Astrocyte of the cerebellum (primary cell): ENCODE results near the gene SLC39A13.

Experiments used
- DNase-seq: peaks from one replicate; pipeline ENCODE4 v3.0.0-alpha.2; 2011; ENCODE audit warnings: low read depth
- H3K4me3 ChIP-seq: 2 replicates; pipeline ENCODE4 v1.5.1; 2011; ENCODE audit warnings: mild to moderate bottlenecking, low read depth, low read length, moderate library complexity
- CTCF ChIP-seq: IDR thresholded peaks from 2 replicates; pipeline ENCODE4 v1.5.1; 2012; ENCODE audit warnings: low read length, low read depth, moderate library complexity, mild to moderate bottlenecking; ENCODE audit errors: missing control alignments
- in situ Hi-C: cut with HindIII; loops from 2 replicates; pipeline ENCODE4 v1.10.0; 2017; ENCODE audit warnings: low sequenced_read_pairs

Gene SLC39A13

GRCh38 chr11:47460571-47461235, 52.3 kb downstream of the SLC39A13 start:
- in situ Hi-C loops: no loop called here
- TF ChIP-seq CTCF: no peak
- no peak for DNase-seq
- H3K4me3 ChIP-seq: no peak overlapping the region

DNA sequence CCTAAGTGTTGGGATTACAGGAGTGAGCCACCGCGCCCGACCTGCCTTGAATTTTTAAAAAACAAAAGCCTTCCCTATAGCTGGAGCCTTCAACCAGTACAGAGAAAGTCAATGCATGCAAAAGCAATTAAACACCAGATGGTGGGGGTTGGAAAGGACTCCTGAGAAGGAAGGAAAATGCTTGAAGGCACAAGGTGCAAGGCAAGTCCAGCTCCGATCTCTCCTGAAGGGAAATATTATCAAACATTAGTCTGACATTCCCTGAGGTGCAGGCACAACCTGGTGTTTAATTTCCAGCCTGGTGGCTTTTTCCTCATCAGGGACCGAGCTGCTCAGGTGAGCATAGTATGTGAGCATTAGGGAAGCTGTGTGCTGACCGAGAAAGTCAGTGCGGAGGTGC, 53.5 kb downstream of the SLC39A13 start:
- DNase-seq: no peak
- no peak overlapping the region for H3K4me3 ChIP-seq
- TF ChIP-seq CTCF: no peak
- in situ Hi-C loops: no loop called here

DNA sequence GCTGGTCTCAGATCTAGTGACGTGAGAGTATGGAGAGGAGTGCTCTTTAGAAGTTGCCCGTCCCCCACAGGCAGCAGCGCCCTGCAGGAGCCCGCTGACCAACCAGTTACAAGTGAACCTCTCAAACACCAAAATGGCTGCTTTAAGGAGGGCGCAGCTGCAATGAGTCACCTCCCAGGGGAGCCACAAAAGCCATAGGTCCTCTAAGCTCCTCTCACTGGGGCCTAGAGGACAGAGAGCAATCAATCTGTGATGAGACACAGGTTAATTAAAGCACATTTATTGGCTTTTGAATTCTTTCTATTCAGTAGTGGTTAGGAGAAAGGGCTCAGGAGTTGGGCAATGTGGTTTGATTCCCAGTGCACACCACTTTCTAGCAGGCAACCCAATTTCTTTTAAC, 56.1 kb downstream of the SLC39A13 start:
- no peak for TF ChIP-seq CTCF
- no peak overlapping the region for H3K4me3 ChIP-seq
- in situ Hi-C loops: no loop called here
- DNase-seq: no peak
